Sigmoid colon (tissue), 4 donors: ENCODE measurements around the gene WDTC1.

Source experiments
- CTCF ChIP-seq, 4 experiments: fragments of 450-650 bp in 3 of 4; fragments of 200-600 bp in 1 of 4; IDR thresholded peaks; one replicate each; pipeline ENCODE4 v1.5.1; 2016 to 2019; ENCODE audit warnings: antibody characterized with exemption in 4 of 4, mild to moderate bottlenecking in 3 of 4, moderate library complexity in 2 of 4
- EP300 ChIP-seq, 4 donors: sonication (generic); formaldehyde crosslinking; IDR thresholded peaks; one replicate each; pipeline ENCODE4 v1.6.1; 2017; ENCODE audit warnings: antibody characterized with exemption in 4 of 4
- POLR2A ChIP-seq, 2 donors: fragments of 450-650 bp; IDR thresholded peaks; one replicate each; pipeline ENCODE4 v1.6.1; 2016; ENCODE audit warnings: antibody characterized with exemption in 2 of 2, mild to moderate bottlenecking in 2 of 2, moderate library complexity in 2 of 2
- POLR2AphosphoS5 ChIP-seq, 4 donors: sonication (generic); formaldehyde crosslinking; IDR thresholded peaks; one replicate each; pipeline ENCODE4 v1.6.1; 2017; ENCODE audit warnings: antibody characterized with exemption in 4 of 4

- TF ChIP-seq EP300 (IDR thresholded peaks at IDR 0.05) (no peak), CTCF (IDR thresholded peaks at IDR 0.05) (no peak), POLR2AphosphoS5 (IDR thresholded peaks at IDR 0.05) (no peak), POLR2A (IDR thresholded peaks at IDR 0.05) (no peak)
Measured at GRCh38 chr1:27353166-27353565, 118.7 kb downstream of the WDTC1 start.
